ENCODE measurements around the gene KCNQ2.

KCNQ2 gene

DNA sequence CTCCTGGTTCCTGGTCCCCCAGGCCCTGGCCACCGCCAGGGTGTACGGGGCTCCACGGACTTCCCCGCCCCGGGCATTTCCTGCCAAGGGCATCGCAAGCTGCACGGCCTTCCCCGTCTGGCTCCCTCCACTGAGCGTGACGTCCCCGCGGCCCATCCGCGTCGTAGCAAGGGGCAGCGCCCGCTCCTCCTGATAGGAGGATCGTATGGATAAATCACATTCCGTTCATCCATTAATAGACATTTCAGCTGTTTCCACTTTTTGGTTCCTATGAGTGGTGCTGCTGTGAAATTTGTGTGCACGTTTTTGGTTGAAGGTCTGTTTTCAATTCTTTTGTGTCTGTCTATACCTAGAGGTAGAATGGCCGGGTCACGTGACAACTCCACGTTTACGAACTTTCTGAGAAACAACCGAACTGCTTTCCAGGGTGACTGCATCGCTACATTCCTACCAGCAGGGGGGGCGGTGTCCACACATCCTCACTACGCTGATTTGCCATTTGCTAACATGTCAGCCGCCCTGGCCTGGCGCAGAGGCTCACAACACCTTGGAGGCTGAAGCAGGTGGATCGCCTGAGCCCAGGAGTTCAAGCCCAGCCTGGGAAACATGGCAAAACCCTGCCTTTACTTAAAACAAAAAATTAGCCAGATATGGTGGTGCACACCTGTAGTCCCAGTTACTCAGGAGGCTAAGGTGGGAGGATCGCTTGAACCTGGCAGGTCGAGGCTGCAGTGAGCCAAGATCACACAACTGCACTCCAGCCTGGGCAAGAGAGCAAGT lies 37.7 kb downstream of the KCNQ2 start:
- peak; percentile 79 for DNase-seq (ENCODE audit: low spot score)

DNA sequence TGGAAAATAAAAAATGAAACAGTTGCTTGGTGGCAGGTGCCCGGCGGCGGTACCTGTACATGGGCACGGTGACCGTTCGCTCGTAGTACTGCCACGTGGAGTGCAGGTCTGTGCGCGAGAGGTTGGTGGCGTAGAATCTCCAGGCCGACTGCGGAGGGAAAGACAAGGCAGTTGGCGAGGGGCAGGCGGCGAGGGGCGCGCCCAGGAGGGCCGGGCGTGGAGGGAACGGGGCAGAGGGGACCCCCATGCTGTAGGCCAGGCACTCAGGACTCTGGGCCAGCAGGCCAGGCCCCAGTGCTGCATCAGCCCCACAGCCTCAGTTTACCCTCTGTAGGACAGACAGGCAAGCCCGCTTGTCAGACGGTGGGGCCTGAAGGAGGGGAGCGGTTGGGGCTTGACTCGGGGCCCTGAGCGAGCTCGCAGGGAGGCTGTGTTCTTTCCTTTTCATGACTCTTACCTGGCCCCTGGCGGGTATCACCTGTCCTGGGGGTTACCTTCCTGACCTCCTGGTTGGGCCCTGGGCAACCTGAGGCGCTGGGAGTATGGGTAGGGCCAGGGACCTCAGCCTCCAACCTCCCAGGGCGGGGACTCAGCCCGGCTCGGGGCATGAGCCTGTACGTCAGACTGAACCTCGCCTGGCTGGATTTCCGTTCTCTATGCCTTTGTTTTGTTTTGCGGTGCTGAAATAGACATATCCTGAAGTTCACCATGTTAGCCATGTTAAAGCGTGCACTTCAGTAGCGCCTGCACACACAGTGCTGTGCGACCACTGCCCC lies 38.5 kb downstream of the KCNQ2 start:
- no peak for DNase-seq (ENCODE audit: low spot score)

DNA sequence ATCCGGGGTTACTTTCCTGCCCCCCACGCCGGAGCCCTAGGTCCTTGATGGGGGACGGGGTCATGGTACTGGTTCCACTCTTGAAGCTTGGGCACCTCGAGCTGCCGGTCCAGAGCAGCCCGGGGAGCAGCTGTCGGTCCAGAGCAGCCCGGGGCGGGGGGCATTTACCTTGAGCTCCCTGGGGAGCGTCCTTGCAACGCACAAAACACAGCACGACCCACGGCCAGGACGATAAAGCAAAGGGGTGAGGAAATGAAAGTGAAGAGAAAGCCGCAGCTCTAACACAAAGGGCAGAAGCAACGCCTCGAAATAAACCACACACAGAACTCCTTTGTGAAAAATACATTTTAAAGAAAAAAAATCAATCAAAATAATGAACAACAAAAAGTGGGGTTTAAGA lies 39.1 kb downstream of the KCNQ2 start:
- no peak for DNase-seq (ENCODE audit: low spot score)

DNA sequence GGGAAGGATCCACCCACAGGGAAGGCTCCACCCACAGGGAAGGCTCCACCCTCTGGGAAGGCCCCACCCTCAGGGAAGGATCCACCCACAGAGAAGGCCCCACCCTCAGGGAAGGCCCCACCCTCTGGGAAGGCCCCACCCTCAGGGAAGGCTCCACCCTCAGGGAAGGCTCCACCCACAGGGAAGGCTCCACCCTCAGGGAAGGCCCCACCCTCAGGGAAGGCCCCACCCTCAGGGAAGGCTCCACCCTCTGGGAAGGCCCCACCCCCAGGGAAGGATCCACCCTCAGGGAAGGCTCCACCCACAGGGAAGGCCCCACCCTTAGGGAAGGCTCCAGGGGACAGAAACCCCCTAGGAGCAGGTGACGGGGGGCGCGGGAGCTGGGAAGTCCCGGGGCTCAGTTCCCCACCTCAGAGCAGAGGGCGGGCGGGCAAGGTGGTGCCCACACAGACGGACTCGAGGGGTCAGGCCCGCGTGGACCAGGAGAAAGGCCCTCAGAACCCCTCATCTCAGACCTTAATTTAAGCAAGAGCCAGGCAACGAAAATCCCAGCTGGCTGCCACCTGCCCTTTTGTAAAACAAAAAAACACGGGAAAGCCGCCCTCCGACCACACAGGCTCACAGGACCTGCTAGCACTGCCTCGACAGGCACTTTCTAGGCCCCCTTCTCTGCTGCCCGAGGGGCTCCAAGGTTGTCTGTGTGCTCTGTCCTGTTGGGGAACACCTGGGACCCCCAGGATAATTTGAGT lies 39.7 kb downstream of the KCNQ2 start:
- no peak for DNase-seq (ENCODE audit: low spot score)

DNA sequence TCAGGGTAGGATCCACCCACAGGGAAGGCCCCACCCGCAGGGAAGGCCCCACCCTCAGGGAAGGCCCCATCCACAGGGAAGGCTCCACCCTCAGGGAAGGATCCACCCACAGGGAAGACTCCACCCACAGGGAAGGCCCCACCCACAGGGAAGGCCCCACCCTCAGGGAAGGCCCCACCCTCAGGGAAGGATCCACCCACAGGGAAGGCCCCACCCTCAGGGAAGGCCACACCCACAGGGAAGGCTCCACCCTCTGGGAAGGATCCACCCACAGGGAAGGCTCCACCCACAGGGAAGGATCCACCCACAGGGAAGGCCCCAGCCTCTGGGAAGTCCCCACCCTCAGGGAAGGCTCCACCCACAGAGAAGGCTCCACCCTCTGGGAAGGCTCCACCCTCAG lies 40.5 kb downstream of the KCNQ2 start:
- no peak for DNase-seq (ENCODE audit: low spot score)

DNA sequence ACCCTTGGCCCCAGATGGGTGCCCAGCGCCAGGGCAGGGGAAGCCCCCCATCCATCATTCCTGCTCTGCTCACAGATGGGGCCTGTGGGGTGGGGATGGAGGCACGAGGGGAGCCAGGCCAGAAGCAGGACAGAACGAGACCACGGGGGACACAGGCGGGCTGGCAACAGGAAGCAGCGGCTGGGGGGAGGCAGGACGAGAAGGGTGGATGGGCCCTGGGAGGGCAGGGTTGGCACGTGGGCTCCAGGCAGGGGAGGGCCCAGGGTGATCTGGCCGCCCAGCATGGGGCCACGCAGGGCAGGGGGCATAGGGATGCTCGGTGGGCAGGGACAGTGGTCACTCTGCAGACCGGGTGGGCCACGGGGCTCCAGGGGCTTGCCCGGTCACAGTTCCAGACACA lies 41.6 kb downstream of the KCNQ2 start:
- no peak for DNase-seq (ENCODE audit: low spot score)

DNA sequence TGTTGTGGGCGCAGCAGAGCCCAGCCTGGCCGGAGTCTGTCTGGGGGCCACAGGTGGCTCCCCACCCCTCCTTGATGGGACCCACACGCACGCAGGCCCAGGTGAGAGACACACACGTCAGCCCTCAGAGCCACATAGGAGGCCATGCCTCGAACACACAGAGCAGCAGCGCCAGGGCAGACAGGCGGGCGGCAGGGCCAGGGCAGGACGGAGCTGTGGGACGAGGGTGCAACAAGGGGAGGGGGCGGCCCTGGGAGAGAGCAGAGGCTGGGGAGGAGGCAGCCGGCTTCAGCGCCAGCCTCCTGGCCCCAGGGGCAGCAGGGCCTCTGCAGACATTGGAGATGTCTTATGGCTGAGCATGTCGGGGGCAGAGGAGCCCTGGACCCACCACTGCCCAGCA lies 42.5 kb downstream of the KCNQ2 start:
- DNase-seq (ENCODE audit: low spot score), result no peak

DNA sequence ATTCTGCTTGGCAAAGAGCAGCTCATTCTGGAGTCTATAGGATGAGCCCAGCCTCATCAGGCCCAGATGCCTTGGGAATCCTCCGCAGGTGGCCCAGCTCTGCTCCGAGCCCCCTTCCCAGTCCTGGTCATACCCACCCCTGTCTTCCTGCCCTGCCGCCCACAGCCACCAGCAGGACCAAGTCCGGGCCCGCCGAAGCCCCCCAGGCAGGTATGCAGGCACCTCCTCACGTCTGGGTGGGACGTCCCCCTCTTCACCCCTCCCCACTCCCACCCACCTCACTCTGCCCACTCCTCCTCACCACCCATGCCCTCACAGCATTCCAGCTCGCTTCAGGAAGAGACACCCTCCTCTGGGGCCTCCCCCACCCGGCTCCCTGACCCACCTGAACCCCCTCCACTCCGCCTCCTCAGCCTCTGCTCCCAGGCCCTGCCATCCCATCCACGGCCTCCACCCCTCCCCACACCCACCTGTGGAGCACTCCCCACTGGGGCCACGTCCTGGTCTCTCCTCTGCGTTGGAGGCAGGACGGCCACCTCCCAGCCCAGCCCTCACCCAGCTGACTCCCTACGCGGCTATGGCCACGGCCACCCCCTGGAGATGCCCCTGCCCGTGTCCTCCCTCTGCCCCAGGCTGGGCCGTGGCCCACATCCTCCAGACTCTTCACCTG lies 43.4 kb downstream of the KCNQ2 start:
- no peak for DNase-seq (ENCODE audit: low spot score)

DNA sequence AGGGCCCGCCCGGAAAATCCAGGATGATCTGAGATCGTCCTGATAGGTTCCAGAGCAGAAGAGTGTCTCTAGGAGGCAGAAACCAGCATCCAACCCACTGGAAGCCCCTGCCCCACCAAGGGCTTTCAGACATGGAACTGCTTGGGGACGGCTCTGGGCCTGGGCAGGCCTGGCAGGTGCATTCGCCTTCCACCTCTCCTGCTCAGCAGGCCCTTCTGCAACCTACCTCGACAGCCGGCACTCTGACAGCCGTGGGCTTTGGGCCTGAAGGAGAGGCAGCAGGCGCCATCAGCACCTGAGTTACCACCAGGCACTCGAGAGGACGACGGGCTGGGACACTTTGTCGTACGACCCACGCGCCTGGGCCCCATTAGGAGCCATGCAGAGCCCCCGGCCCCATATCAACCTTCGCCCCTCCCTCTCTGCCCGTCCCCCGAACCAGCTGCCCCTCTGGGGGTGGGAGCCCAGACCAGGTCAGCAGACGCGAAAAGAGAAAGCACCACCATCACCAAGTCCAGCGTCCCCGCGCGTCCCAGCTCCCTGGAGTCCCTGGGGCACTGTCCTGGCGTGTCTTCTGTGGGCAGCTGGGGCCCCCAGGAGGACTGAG lies 44.6 kb downstream of the KCNQ2 start:
- no peak for DNase-seq (ENCODE audit: low spot score)

DNA sequence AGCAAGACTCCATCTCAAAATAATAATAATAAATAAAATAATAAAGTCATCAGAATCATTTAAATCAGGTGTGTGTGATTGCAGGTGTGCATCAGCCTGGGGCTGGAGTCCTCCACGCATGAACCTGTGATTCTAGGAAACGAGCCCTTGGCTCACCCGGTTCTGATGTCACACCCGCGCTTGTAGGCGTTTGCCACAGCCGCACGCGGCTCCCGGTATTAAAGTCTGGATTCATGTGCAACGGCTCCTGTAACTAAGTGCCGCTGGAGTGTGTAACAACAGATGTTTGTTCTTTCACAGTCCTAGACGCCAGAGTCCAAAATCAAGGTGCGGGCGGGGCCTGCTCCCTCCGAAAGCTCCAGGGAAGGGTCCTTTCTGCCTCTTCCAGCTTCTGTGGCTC lies 45.2 kb downstream of the KCNQ2 start:
- DNase-seq (ENCODE audit: low spot score), result no peak

DNA sequence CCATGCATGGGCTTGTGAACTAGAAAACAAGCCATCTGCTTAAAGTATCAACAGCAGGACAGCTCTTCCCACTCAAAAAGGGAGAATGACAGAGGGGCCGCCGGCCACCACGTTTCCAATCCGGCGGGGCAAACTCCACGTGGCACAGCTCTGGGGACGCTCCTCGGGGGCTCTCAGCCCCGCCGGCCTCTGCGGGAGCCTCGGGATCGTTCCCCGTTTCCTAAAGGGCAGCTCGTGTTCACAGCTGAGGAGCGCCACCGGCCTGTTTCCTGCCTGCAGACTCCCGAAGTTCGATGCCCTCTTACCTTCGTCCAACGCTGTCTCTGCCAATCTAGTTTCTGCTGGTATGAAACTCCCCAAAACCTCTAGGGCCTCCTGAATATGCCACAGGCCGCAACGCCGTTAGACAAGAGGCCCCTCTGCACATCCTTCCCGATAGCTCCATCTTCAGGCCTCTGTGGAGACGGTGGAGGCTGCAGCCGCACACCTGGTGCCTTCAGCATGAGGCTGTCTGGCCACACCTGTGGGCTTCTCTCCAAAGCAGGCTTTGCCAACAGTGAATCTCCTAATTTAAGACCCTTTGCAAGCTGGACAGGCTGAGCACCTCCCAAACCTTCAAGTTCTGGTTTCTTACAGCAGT lies 46.5 kb downstream of the KCNQ2 start:
- no peak for DNase-seq (ENCODE audit: low spot score)

DNA sequence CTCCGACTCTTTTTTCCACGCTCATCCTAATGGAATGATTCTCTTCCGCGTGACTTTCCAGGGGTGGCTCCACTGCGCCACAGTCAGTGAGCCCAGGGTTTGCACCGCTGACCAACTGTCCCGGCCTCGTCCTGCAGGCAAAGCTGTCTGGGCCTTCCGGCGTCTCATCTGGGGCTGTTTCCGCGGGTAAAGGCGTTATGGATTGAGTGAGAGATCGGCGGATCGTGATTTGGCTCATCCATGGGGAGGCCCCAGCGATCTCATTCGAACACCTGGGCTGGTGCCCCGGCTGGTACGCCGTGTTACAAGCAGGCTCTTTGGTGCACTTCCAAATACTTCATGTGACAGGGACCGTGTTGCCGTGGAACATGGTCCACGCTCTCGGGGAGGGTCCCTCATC lies 47.8 kb downstream of the KCNQ2 start:
- DNase-seq (ENCODE audit: low spot score), result no peak

DNA sequence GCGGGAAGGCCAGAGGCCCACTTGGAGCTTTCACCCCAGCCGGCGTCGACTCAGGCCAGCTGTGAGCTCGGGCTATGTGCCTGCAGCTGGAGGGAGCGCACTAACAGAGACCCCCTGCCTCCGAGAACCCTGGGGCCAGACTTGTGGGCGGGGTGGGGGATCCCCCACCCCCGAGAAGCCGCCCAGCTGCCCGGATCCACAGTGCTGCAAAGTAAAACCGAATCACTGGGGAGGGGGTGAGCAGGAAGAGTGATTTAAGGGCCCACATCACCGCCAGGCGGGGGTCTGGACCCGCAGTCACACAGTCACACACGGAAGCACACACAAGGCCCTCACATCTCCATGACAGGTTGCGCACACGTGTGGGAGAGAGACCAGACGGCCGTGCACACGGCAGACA lies 48.7 kb downstream of the KCNQ2 start:
- DNase-seq (ENCODE audit: low spot score), result no peak

DNA sequence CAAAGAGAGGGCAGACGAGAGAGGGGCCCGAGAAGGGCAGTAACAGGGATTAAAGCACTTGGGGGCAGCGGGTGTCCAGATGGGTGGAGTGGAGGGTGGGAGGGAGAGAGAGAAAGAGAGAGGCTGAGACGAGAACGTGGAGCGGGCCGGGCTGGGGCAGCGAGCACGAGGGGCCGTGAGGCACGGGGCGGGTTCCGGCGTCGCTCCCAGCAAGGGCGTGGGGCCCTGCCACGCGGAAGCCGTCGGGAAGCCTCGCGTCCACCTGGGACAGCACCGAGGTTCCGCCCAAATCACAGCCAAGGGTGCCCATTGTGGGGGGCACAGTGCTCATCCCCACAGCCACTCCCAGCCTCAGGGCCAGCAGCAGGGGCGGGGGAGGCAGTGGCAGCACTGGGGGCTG lies 49.8 kb downstream of the KCNQ2 start:
- DNase-seq (ENCODE audit: low spot score), result no peak

DNA sequence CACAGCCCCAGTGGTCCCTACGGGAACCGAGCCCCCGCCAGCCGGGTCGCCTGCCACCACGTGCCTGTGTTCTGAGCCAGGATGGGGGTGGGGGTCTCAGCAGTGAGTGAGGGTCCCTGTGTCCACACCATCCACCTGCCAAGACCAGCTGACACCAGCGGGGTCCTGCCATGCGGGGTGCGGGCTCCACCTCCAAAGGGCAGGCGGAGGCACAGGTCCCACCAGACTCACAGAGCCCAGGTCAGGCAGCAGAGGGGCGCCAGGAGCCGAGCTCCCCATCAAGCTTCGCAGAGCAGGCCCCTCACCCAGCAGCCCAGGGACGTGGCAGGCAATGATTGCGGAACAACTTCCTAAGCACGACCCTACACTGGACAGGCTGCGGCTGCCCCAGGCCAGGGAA lies 50.5 kb downstream of the KCNQ2 start:
- DNase-seq (ENCODE audit: low spot score), result no peak

DNA sequence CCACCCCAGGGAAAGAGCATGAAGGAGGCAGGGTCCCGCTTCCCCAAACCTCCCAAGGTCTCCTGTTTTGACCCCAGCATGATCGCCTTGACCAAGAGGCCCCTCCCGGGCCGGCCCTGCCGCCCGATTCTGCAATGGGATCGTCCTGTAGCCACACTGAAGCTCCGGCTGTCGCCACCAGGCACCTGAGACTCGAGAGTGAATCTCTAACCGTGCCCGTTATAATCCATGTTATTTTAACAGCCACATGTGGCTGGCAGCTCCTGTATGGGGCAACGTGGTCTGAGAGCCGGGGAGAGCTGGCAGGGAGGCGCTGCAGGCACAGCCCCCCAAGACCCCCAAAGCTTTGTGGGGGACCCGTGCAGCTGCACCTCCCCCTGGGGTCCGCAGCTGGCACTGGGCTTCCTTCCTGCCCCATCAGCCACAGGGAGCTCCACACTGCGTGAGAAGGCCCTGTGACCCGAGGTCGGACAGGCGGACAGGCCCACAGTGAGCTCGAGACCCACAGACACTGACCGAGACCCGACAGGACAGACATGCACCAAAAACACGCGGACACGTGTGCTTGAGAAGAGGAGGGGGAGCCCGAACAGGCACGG lies 51.3 kb downstream of the KCNQ2 start:
- no peak for DNase-seq (ENCODE audit: low spot score)

DNA sequence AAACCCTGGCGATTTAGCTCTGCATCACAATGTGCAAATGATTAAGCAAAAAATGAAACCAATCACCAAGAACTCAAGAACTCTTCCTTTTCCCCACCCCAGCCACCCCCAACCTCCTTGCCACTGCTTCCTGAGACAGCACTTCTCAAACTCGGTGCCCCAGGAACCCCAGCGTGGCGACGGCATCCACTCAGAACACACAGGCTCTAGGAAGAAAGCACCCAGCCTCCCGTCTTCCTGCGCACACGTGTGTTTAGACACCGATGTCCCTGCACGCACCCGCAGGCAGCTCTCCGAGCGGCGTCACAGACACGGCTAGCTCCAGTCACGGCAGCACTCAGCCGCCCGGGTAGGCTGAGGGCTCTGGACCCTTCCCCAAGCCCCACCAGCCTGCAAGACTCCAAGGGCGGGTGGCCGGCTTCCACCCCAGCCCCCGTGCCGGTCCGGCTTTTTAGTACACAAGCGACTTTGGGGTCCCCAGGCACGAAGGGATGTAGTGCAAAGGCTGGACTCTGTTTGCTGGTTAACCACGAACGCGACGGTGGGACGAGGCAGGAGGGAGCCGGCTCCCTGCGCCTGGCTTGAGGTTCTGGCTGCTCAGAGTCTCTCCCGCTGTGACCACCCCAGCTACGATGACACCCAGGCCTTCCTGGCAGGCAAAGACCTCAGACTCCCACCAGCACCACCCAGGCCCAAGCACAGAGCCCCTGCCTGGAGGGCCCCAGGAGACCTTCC lies 51.9 kb downstream of the KCNQ2 start:
- no peak for DNase-seq (ENCODE audit: low spot score)

DNA sequence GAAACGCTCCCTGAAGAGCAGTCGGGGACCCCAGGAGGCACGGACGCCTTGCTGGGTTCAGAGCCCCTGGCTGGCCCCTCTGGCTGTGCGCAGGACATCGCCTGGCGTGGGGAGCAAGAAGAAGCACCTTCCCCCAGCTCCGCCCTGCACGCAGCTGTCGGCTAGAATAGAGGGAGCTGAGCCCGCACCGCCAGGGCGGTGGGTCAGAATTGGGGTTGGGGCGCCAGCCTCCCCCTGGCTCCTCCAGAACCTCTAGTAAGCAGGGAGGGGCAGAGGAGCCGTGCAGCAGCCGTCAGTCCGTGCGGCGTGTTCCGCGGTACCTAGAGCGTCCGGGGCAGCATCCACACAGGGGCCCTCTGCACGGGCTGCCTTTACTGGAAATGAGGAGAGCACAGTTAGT lies 53.2 kb downstream of the KCNQ2 start:
- DNase-seq (ENCODE audit: low spot score), result no peak

DNA sequence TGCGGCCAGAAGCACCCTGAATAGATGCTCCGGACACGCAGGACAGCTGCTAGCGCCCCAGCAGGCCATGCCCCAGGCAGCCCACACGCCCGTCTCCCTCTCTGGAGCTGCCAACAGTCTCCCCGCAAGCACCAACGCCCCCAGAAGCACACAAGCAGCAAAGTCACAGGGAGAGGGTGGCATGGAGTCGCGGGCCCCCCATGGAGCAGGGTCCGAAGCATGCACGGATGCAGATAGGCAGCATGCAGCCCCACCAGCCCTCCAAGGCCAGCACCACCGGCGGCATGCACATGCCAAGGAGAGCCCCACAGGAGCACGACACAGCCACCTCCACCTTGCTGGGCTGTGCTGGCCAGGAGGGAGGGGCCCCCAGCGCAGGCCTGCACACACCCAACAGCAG lies 53.8 kb downstream of the KCNQ2 start:
- no peak for DNase-seq (ENCODE audit: low spot score)

DNA sequence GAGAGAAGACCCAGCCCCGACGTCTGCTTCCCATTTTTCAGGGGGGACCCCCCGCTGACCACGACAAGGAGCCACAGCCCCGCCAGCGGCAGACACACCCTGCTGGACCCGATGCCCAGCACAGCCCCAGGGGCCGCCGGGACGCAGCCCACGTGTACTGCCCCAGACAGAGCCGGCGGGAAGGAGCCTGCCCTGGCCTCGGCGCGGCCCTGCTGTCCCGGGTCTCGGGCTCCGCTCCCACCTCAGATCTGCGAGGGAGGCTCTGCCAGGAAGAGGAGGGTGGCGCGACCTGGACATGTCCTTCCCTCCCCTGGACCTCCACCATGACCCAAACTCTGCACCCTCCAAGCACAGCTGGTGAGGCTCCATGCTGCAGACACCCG lies 54.7 kb downstream of the KCNQ2 start:
- no peak for DNase-seq (ENCODE audit: low spot score)
